H1 (cell line): ENCODE data around the gene XYLB. TPM values are rescaled to one million over a fixed set of nuclear protein-coding genes. Genes with fewer than 3 reads are reported as not detected.

Experiments
- ASH2L ChIP-seq: fragments of 200-600, 300-600 bp; sonication (generic); IDR thresholded peaks from one replicate; pipeline ENCODE4 v1.7.1; 2017; ENCODE audit warnings: low read length
- CHD2 ChIP-seq: IDR thresholded peaks from 2 replicates; pipeline ENCODE4 v1.6.1; 2012; ENCODE audit warnings: low read length, improper control_type of control experiment
- CHD7 ChIP-seq: fragments of 300-600 bp; sonication (generic); IDR thresholded peaks from 2 replicates; pipeline ENCODE4 v1.7.1; 2012; ENCODE audit warnings: low read length, moderate library complexity, mild to moderate bottlenecking, inconsistent platforms; ENCODE audit not compliant: insufficient replicate concordance
- CTBP2 ChIP-seq: IDR thresholded peaks from 2 replicates; pipeline ENCODE4 v1.7.0; 2011; ENCODE audit warnings: borderline replicate concordance, mild to moderate bottlenecking, moderate library complexity, mixed read lengths, low read length; ENCODE audit not compliant: insufficient read depth, insufficient read length
- POLR2A ChIP-seq, 2 experiments: IDR thresholded peaks; 1 replicate in 1 of 2; 2 replicates in 1 of 2; pipeline ENCODE4 v1.6.1; 2011; ENCODE audit warnings: low read depth in 2 of 2, low read length in 2 of 2, mild to moderate bottlenecking in 2 of 2; ENCODE audit errors: control extremely low read depth in 1 of 2
- RAD21 ChIP-seq, 2 experiments: IDR thresholded peaks in 1 of 2; conservative IDR thresholded peaks in 1 of 2; 2 replicates each; pipeline ENCODE4 v1.6.1; 2011; ENCODE audit warnings: low read depth in 2 of 2, low read length in 2 of 2, improper control_type of control experiment in 1 of 2, inconsistent platforms in 1 of 2, mild to moderate bottlenecking in 1 of 2, moderate library complexity in 1 of 2
- polyA plus RNA-seq, 7 experiments: library from polyadenylated mRNA; depleted of rRNA in 3 of 7; stranded (reverse) in 5 of 7; unstranded in 2 of 7; fragments of >200 nt in 5 of 7; fragments of 200-250 nt in 2 of 7; gene quantifications; 1 replicate in 5 of 7; 2 replicates in 1 of 7; 4 replicates in 1 of 7; pipeline versions ENCODE4 v1.2.1 to v1.2.3, GENCODE V29; 2011 to 2013; ENCODE audit warnings: missing spikeins in 2 of 7, mixed read lengths in 2 of 7
- total RNA-seq: library from RNA; stranded (reverse); fragmentation: NEBNext Ultra II Directional; extraction: Animal tissue kit (Norgen Biotek cat#: 25700); gene quantifications from 2 replicates; pipeline ENCODE4 v1.2.1, GENCODE V29; 2021
- TF ChIP-seq, protein P1 (sequence below), 3 experiments: IDR thresholded peaks; 1 replicate in 2 of 3; 2 replicates in 1 of 3; pipeline versions ENCODE4 v1.5.1 to v1.6.1; 2011; ENCODE audit warnings: low read length in 3 of 3, mild to moderate bottlenecking in 3 of 3, inconsistent platforms in 2 of 3, low read depth in 1 of 3, moderate library complexity in 1 of 3; ENCODE audit not compliant: insufficient read depth in 1 of 3; ENCODE audit errors: control extremely low read depth in 1 of 3

XYLB gene
- total and polyA plus RNA-seq, 2 of the 8 experiments (the other 6 are each of a cell fraction or from before 2014, with no cell fraction given): 1.7 to 5.5 TPM

DNA sequence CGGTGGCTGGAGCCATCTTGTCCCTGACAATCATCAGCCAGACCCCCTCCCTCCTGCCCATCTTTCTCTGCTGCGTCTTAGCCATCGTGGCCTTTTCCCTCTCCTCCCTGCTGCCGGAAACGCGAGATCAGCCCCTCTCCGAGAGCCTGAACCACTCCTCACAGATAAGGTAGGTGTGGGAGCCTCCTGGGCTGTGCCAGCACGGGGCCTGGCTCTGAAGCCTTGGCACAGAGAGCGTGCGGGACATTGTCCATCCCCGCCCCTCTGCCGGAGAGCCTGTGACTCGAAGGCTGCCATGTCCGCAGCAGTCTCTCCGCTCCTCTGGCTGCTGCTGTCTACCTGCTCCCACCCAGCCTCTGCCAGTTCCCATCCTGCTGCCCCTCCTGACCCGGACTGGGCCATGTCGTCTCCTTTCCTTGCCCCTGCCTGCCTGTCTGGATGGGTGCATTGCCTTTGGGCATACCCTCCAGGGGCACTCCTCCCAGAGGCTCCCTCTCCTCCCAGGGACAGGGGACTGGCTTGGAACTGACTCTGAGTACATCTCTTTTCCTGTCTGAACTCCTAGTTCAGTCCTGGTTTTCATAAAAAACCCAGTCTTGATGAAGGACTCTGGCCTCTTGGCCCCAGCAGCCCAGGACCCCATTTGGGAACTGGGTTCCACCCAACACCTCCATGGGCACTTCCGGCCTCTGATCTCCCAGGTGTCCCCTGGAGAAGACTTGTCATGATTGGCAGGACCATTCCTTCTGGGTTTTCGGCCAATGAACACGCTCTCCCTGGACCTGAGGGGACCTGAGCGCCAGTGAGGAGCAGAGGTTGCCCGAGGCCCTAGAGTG lies 30.0 kb upstream of the XYLB start (continued):
- TF ChIP-seq CHD7: no peak
- TF ChIP-seq, protein P1, sequence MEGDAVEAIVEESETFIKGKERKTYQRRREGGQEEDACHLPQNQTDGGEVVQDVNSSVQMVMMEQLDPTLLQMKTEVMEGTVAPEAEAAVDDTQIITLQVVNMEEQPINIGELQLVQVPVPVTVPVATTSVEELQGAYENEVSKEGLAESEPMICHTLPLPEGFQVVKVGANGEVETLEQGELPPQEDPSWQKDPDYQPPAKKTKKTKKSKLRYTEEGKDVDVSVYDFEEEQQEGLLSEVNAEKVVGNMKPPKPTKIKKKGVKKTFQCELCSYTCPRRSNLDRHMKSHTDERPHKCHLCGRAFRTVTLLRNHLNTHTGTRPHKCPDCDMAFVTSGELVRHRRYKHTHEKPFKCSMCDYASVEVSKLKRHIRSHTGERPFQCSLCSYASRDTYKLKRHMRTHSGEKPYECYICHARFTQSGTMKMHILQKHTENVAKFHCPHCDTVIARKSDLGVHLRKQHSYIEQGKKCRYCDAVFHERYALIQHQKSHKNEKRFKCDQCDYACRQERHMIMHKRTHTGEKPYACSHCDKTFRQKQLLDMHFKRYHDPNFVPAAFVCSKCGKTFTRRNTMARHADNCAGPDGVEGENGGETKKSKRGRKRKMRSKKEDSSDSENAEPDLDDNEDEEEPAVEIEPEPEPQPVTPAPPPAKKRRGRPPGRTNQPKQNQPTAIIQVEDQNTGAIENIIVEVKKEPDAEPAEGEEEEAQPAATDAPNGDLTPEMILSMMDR (IDR thresholded peaks at IDR 0.05; ENCODE audit: control extremely low read depth in 1 of 3, insufficient read depth in 1 of 3, low read depth in 1 of 3, low read length in 3 of 3): no peak
- no peak for TF ChIP-seq ASH2L
- TF ChIP-seq POLR2A (IDR thresholded peaks at IDR 0.05; ENCODE audit: control extremely low read depth in 1 of 2, low read depth in 2 of 2, low read length in 2 of 2): no peak
- no peak for TF ChIP-seq RAD21 (IDR thresholded peaks at IDR 0.05 in 1 of 2, conservative IDR thresholded peaks at IDR 0.05 in 1 of 2; ENCODE audit: low read depth in 2 of 2, low read length in 2 of 2)
- TF ChIP-seq CTBP2: no peak
- TF ChIP-seq CHD2: no peak
